Neural cell (in vitro differentiated cells): Measurements from ENCODE around the gene PTGIS. TPM values are rescaled to one million over a fixed set of nuclear protein-coding genes. Genes with fewer than 3 reads are reported as not detected.

Source experiments
- H2AFZ ChIP-seq: fragments of 200-600, 300-800 bp; sonication (generic), shearing (Covaris generic); 2 replicates; pipeline ENCODE4 v1.6.0; 2014; ENCODE audit warnings: low read depth, mild to moderate bottlenecking, antibody characterized with exemption, low read length, moderate library complexity
- H3F3A ChIP-seq: fragments of 200-600 bp; shearing (Covaris generic); 2 replicates; pipeline ENCODE4 v1.6.1; 2016; ENCODE audit warnings: mild to moderate bottlenecking, moderate library complexity, mixed read lengths, antibody characterized with exemption, low read length; ENCODE audit not compliant: insufficient read depth, poor library complexity, severe bottlenecking
- H3K27ac ChIP-seq: fragments of 200-600, 300-800 bp; sonication (generic), shearing (Covaris generic); 2 replicates; pipeline ENCODE4 v1.5.1; 2014; ENCODE audit warnings: mild to moderate bottlenecking, low read length, moderate library complexity
- H3K27me3 ChIP-seq: fragments of 300-800, 200-600 bp; sonication (generic), shearing (Covaris generic); 2 replicates; pipeline ENCODE4 v1.6.0; 2014; ENCODE audit warnings: mild to moderate bottlenecking, low read depth, low read length, moderate library complexity; ENCODE audit not compliant: insufficient read depth
- H3K36me3 ChIP-seq: fragments of 300-800, 200-600 bp; sonication (generic), shearing (Covaris generic); 2 replicates; pipeline ENCODE4 v1.5.1; 2014; ENCODE audit warnings: mild to moderate bottlenecking, antibody characterized with exemption, low read length, moderate library complexity; ENCODE audit not compliant: insufficient read depth
- H3K4me2 ChIP-seq: fragments of 300-800, 200-600 bp; sonication (generic), shearing (Covaris generic); 2 replicates; pipeline ENCODE4 v1.6.0; 2014; ENCODE audit warnings: mild to moderate bottlenecking, low read length
- H3K4me3 ChIP-seq: fragments of 300-800, 200-600 bp; sonication (generic), shearing (Covaris generic); 2 replicates; pipeline ENCODE4 v1.5.1; 2014; ENCODE audit warnings: mild to moderate bottlenecking, low read length, moderate library complexity
- H3K79me2 ChIP-seq: fragments of 200-600 bp; shearing (Covaris generic); replicated peaks from 2 replicates; pipeline ENCODE4 v1.6.0; 2014; ENCODE audit warnings: mild to moderate bottlenecking, low read length, moderate library complexity; ENCODE audit not compliant: insufficient read depth
- H3K9ac ChIP-seq: fragments of 300-800, 200-600 bp; sonication (generic), shearing (Covaris generic); 2 replicates; pipeline ENCODE4 v1.6.1; 2016; ENCODE audit warnings: mild to moderate bottlenecking, low read length, mixed read lengths
- H3K9me2 ChIP-seq: fragments of 200-600 bp; shearing (Covaris generic); 2 replicates; pipeline ENCODE4 v1.6.1; 2016; ENCODE audit warnings: mild to moderate bottlenecking, low read length, mixed read lengths; ENCODE audit not compliant: insufficient read depth
- H3K9me3 ChIP-seq: fragments of 200-600, 300-800 bp; sonication (generic), shearing (Covaris generic); 2 replicates; pipeline ENCODE4 v1.6.1; 2016; ENCODE audit warnings: mild to moderate bottlenecking, mixed run types, low read length, moderate library complexity, mixed read lengths
- H4K20me1 ChIP-seq: fragments of 200-600 bp; shearing (Covaris generic); 2 replicates; pipeline ENCODE4 v1.6.1; 2016; ENCODE audit warnings: mild to moderate bottlenecking, mixed run types; ENCODE audit not compliant: insufficient read depth
- CTCF ChIP-seq: fragments of 450-650 bp; IDR thresholded peaks from 2 replicates; pipeline ENCODE4 v1.5.1; 2014; ENCODE audit warnings: antibody characterized with exemption, mild to moderate bottlenecking, moderate library complexity; ENCODE audit not compliant: poor library complexity, severe bottlenecking
- EP300 ChIP-seq: fragments of 450-650 bp; conservative IDR thresholded peaks from 2 replicates; pipeline ENCODE4 v1.6.1; 2014; ENCODE audit warnings: antibody characterized with exemption, mild to moderate bottlenecking, moderate library complexity; ENCODE audit not compliant: poor library complexity, severe bottlenecking
- EZH2 ChIP-seq: fragments of 200-600, 300-800 bp; shearing (Covaris generic), sonication (generic); IDR thresholded peaks from 2 replicates; pipeline ENCODE4 v1.6.1; 2014; ENCODE audit warnings: antibody characterized with exemption, low read length, borderline replicate concordance, mild to moderate bottlenecking; ENCODE audit not compliant: insufficient read depth, poor library complexity, severe bottlenecking
- MXI1 ChIP-seq: fragments of 450-650 bp; conservative IDR thresholded peaks from 2 replicates; pipeline ENCODE4 v1.6.1; 2014; ENCODE audit warnings: antibody characterized with exemption, mild to moderate bottlenecking; ENCODE audit not compliant: poor library complexity, severe bottlenecking
- POLR2AphosphoS5 ChIP-seq: IDR thresholded peaks from 2 replicates; pipeline ENCODE4 v1.6.1; 2012
- RAD21 ChIP-seq: fragments of 450-650 bp; conservative IDR thresholded peaks from 2 replicates; pipeline ENCODE4 v1.6.1; 2014; ENCODE audit warnings: antibody characterized with exemption, mild to moderate bottlenecking, moderate library complexity
- REST ChIP-seq: IDR thresholded peaks from 2 replicates; pipeline ENCODE4 v1.6.1; 2012; ENCODE audit warnings: borderline replicate concordance
- SMC3 ChIP-seq: fragments of 450-650 bp; conservative IDR thresholded peaks from 2 replicates; pipeline ENCODE4 v1.6.1; 2014; ENCODE audit warnings: antibody characterized with exemption, mild to moderate bottlenecking, moderate library complexity; ENCODE audit not compliant: poor library complexity
- TAF1 ChIP-seq: IDR thresholded peaks from 2 replicates; pipeline ENCODE4 v1.6.1; 2012; ENCODE audit warnings: low read depth
- polyA plus RNA-seq: library from polyadenylated mRNA; depleted of rRNA; stranded (reverse); fragments of >200 nt; gene quantifications from 2 replicates; pipeline ENCODE4 v1.2.3, GENCODE V29; 2014

Gene PTGIS
- polyA plus RNA-seq, 1 donor from 2014 or later = 3.2 TPM

GRCh38 chr20:49599746-49600113 is 31.8 kb upstream of the PTGIS start:
- TF ChIP-seq RAD21 (no peak), MXI1 (no peak), REST (no peak), EZH2 (no peak), POLR2AphosphoS5 (no peak), EP300 (no peak), SMC3 (no peak), CTCF (no peak), TAF1 (no peak)
- no peaks in the 10 kb centered on the region for H3K9me3 ChIP-seq
- H3K27me3 ChIP-seq = no peaks in the 10 kb centered on the region
- no peak overlapping the region for H3K4me2 ChIP-seq
- no peak overlapping the region for H3K27ac ChIP-seq
- no peaks in the 10 kb centered on the region for H3F3A ChIP-seq
- H3K4me3 ChIP-seq = no peak overlapping the region
- no peaks in the 10 kb centered on the region for H3K79me2 ChIP-seq
- H3K9ac ChIP-seq = no peak overlapping the region
- H3K36me3 ChIP-seq = no peaks in the 10 kb centered on the region
- H4K20me1 ChIP-seq = no peaks in the 10 kb centered on the region
- H3K9me2 ChIP-seq = no peaks in the 10 kb centered on the region
- no peak overlapping the region for H2AFZ ChIP-seq

GRCh38 chr20:49597825-49598395 is 30.0 kb upstream of the PTGIS start:
- Histone ChIP-seq H3K9me2 (no peaks in the 10 kb centered on the region), H3K4me3 (no peak overlapping the region), H3K36me3 (no peaks in the 10 kb centered on the region), H3K9me3 (no peaks in the 10 kb centered on the region), H3K4me2 (no peak overlapping the region), H4K20me1 (no peaks in the 10 kb centered on the region), H3K79me2 (no peaks in the 10 kb centered on the region), H3K27me3 (no peaks in the 10 kb centered on the region), H3F3A (no peaks in the 10 kb centered on the region), H3K9ac (no peak overlapping the region), H3K27ac (no peak overlapping the region), H2AFZ (no peak overlapping the region)
- no peak for TF ChIP-seq EZH2
- TF ChIP-seq EP300 = no peak
- no peak for TF ChIP-seq RAD21
- TF ChIP-seq POLR2AphosphoS5 = no peak
- no peak for TF ChIP-seq SMC3
- TF ChIP-seq MXI1 = no peak
- no peak for TF ChIP-seq TAF1
- TF ChIP-seq REST = no peak
